ENCODE measurements around the gene SLC35E1.

SLC35E1 gene

GRCh38 chr19:16590876-16591802 lies 18.9 kb upstream of the SLC35E1 start:
- FAIRE-seq = no peak
- TF ChIP-seq POLR2A (IDR thresholded peaks at IDR 0.05; ENCODE audit: low read depth, low read length) = no peak
- no peak for DNase-seq (ENCODE audit: insufficient read length, low spot score)

- no peak for TF ChIP-seq POLR2A (IDR thresholded peaks at IDR 0.05; ENCODE audit: low read depth, low read length)
- FAIRE-seq (no peak), DNase-seq (ENCODE audit: insufficient read length, low spot score) (no peak)
Measured at GRCh38 chr19:16589917-16590316, 17.7 kb upstream of the SLC35E1 start.

DNA sequence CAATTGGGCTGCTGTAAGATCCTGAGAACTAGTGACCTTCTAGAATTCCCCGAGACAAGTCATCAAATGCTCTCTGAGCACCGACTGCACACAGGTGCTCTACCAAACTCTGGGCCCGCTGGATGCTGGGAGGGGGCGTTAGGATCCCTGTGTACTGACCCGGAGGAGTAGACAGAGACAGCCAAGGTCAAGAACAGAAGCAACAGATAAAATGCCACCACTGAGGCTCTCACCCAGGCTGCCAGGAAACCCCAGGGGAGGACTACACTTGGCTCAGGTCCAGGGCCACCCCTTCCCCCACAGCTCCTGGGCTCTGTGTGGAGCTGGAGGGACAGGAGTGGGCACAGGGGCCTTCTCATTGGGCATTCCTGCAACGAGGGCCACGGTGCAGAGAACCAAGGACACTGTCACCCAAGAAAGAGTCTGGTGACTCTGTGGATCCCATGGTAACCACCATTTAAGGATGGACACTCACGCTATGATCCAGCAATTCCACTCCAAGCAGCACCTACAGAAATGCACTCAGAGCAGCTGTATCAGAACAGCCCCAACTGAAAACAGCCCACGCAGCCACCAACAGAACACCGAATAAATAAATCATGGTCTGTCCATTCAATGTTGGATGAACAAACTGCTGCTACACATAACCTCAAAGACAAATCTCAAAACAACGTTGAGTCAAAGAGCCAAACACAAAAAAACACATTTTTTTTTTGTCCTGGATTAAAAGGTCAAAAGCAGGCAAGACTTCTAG lies 16.8 kb upstream of the SLC35E1 start:
- DNase-seq (ENCODE audit: insufficient read length, low spot score) = no peak
- no peak for FAIRE-seq
- no peak for TF ChIP-seq POLR2A (IDR thresholded peaks at IDR 0.05; ENCODE audit: low read depth, low read length)

DNA sequence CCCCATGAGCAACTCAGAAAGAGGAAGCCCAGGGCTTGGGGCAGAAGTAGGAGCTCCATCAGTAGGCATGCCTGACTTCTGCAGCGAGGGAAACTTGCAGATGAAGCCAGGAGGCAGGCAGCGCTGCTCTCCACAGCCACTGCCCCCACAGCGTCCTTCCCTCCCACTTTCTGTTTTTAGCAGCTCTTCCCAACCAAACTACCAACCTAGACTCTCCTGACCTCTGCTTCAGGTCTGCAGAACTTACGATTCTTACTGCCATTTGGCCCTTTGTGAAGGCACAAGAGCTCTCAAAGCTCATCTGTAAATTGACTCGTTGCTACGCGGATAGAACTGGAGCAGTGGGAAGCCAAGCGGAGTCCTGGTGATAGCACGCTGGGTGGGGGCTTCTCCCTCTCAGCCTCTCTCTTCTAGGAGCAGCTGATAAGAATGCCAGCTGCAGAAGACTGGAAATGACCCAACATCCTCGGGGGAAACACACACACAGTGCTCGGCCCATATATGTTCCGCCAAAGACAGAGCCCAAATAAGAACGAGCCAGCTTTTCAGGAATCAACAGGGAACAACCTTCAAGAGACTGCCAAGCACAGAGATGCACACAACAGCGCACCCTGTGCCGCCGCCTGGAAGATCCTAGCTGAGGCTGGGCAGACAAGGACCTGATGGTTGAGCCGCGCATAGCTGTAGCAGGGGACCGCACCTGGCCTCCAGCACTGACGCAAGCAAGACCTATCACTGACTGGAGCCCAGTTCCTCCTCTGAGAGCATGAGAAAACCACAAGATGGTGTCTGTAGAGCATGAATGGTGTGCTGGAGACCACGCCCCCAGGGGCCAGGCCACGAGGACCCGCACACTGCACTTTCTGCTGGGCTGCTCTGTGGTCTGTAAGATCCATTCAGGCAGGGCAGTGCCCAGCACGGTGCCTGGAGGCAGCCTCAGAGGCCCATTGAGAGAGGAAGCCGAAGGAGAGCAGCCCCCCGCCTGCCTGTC lies 15.9 kb upstream of the SLC35E1 start:
- no peak for TF ChIP-seq POLR2A (IDR thresholded peaks at IDR 0.05; ENCODE audit: low read depth, low read length)
- FAIRE-seq = no peak
- no peak for DNase-seq (ENCODE audit: insufficient read length, low spot score)

GRCh38 chr19:16586991-16587832 lies 15.0 kb upstream of the SLC35E1 start:
- no peak for FAIRE-seq
- no peak for DNase-seq (ENCODE audit: insufficient read length, low spot score)
- TF ChIP-seq POLR2A (IDR thresholded peaks at IDR 0.05; ENCODE audit: low read depth, low read length) = no peak

DNA sequence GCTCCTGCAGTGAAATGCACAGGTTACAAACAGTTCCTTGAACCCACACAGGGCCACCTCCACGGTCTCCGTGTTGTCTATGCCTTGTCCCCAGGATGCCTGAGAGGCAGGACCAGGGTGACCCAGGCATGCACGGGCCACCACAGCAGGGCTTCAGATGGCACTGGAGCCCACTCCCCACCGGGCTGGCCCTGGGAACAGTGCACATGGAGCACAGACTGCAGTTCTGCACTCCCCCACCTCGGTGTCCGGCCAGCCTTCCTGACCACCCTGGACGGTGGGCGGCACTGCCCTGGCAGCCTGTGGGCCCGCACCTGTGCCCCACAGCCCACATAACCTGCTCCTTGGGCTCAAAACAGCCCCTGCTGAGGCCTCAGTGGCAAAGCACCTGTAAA lies 14.3 kb upstream of the SLC35E1 start:
- FAIRE-seq = no peak
- TF ChIP-seq POLR2A (IDR thresholded peaks at IDR 0.05; ENCODE audit: low read depth, low read length) = no peak
- no peak for DNase-seq (ENCODE audit: insufficient read length, low spot score)

DNA sequence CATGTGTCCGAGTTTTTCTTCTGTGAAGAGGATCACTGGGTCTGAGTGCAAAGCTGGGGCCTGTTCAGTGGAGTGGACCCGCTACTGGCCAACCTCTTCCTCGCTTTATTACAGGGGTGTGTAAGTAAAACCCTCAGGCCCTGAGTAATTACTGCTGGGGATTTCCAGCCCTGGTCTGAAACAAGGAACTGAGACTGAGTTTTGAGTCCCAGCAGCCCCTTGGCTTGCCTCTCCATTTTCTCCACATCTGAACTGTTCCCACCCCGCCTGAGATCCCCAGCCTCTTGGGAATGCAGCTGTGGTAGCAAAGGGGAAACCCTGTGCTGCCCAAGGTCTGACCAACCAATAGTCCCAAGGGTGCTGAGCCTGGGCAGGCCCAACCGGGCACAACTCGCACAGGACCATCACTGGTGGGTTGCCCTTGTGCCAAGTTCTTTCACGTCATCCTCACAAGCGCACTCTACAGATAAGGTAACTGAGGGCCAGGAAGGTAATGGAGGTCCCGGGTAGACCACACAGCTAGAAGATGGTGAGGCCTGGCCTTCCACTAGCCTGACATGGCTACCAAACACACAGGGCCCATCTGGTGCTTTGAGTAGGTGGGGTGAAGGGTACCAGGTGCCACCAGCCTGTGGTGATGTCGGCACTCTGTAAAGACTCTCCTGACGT lies 13.7 kb upstream of the SLC35E1 start:
- FAIRE-seq (no peak), DNase-seq (ENCODE audit: insufficient read length, low spot score) (no peak)
- TF ChIP-seq POLR2A (IDR thresholded peaks at IDR 0.05; ENCODE audit: low read depth, low read length) = no peak

- TF ChIP-seq POLR2A (IDR thresholded peaks at IDR 0.05; ENCODE audit: low read depth, low read length) = no peak
- FAIRE-seq (no peak), DNase-seq (ENCODE audit: insufficient read length, low spot score) (no peak)
Measured at GRCh38 chr19:16585094-16585801, 13.0 kb upstream of the SLC35E1 start.

DNA sequence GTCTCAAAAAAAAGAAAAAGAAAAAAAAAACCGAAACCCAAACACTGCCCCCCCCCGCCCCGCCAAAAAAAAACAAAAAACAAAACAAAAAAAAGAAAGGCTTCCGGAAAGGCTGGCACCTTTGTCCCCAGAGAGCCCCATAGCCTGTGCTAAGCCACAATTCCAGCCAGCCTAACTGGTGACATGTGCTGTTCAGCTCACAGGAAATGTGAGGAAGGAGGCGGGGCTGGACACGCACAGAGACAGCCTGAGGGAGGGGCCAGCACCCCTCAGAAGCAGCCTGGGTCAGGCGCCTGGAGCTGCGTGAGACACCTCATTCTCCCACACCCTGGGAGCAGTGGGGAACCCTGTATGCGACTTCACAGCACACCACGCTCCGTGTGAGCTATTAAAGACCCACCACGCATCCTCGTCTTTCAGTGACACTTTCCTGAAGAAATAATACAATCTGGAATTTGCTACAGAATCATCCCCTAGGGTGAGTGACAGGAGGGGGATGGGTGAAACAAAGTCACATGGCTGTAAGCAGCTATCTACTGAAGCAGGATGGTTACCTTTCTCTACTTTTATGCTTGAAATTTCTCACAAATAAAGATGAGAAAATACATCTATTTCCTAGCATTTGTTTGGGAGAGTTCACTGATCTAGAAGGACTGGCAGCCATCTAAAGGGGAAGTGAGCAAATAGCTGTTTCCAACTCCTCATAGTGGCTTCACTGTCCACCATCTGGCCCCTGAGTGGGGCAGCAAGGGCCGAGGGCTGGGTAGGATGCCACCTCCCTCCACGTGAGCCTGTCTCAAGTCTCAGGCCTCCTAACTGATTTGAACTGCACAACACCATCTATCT lies 12.3 kb upstream of the SLC35E1 start:
- no peak for FAIRE-seq
- TF ChIP-seq POLR2A (IDR thresholded peaks at IDR 0.05; ENCODE audit: low read depth, low read length) = no peak
- DNase-seq (ENCODE audit: insufficient read length, low spot score) = peak; percentile 90

DNA sequence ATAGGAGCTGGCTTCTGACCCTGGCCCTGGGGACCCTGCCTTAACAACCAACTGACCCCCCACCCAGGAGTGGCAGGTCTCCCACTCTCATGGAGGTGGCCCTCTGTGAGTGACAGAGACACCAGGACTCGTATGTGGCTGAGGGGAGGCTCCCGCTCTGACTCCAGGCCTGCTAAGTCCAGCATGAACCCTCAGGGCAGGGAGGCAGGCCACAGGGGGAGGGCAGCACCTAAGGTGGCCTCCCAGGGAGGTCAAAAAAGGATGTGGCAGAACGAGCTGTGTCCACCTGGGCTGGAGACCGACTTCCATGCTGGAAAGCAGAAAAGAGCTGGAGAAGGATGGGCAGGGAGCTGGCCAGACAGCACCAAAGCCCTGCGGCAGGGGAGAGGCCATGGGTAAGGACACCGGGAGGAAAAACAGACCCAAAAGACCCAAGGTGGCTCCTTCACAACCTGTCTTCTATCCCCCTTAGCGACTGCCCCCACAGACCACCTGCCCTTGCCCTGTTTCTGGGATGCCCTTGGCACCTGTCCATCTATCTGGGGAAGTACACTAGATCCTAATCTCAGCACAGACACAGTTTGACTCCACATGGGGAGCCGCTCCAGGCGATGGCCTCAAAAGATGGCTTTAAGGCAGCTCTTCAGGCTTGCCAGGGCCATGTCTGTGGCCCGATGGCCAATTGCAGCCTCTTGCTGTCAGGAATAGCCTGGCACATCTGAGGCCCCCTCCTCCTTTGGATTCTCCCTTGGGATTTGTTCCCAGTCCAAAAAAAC lies 10.5 kb upstream of the SLC35E1 start:
- DNase-seq (ENCODE audit: insufficient read length, low spot score) = no peak
- FAIRE-seq = no peak
- TF ChIP-seq POLR2A (IDR thresholded peaks at IDR 0.05; ENCODE audit: low read depth, low read length) = no peak
